GM23338 (cell line): ENCODE measurements around the gene OFD1. TPM values are rescaled to one million over a fixed set of nuclear protein-coding genes. Genes with fewer than 3 reads are reported as not detected.

Source experiments
- ATAC-seq: fragments of 200-7000 bp; cut with Tn5 transposase; 3 replicates; pipeline ENCODE4 v1.9.1; 2020
- DNase-seq: peaks from one replicate; pipeline ENCODE4 v3.0.0-alpha.2; 2015; ENCODE audit warnings: low spot score
- H2AFZ ChIP-seq: fragments of 200-600 bp; sonication (generic); 2 replicates; pipeline ENCODE4 v1.8.0; 2016; ENCODE audit warnings: antibody characterized with exemption, mild to moderate bottlenecking, moderate library complexity
- H3F3A ChIP-seq: fragments of 200-600 bp; sonication (generic); replicated peaks from 2 replicates; pipeline ENCODE4 v1.8.0; 2017; ENCODE audit warnings: antibody characterized with exemption, mixed run types, low read depth
- H3K27ac ChIP-seq: fragments of 200-600 bp; sonication (generic); 2 replicates; pipeline ENCODE4 v1.6.1; 2016; ENCODE audit warnings: low read depth
- H3K27me3 ChIP-seq: fragments of 200-600 bp; sonication (generic); 2 replicates; pipeline ENCODE4 v1.8.0; 2016; ENCODE audit warnings: mild to moderate bottlenecking, mixed run types, moderate library complexity; ENCODE audit not compliant: insufficient read depth
- H3K36me3 ChIP-seq: fragments of 200-600 bp; sonication (generic); 2 replicates; pipeline ENCODE4 v1.8.0; 2016; ENCODE audit warnings: mild to moderate bottlenecking; ENCODE audit not compliant: insufficient read depth
- H3K4me1 ChIP-seq: fragments of 200-600 bp; sonication (generic); 2 replicates; pipeline ENCODE4 v1.8.0; 2016; ENCODE audit warnings: mild to moderate bottlenecking, moderate library complexity; ENCODE audit not compliant: insufficient read depth
- H3K4me2 ChIP-seq: fragments of 200-600 bp; sonication (generic); 2 replicates; pipeline ENCODE4 v1.7.1; 2017; ENCODE audit warnings: mixed run types
- H3K4me3 ChIP-seq: fragments of 200-600 bp; sonication (generic); 2 replicates; pipeline ENCODE4 v1.6.1; 2016; ENCODE audit warnings: mixed run types
- H3K79me2 ChIP-seq: fragments of 200-600 bp; sonication (generic); replicated peaks from 2 replicates; pipeline ENCODE4 v1.8.0; 2017; ENCODE audit warnings: mild to moderate bottlenecking; ENCODE audit not compliant: insufficient read depth
- H3K9me2 ChIP-seq: fragments of 200-600 bp; sonication (generic); 2 replicates; pipeline ENCODE4 v1.8.0; 2017; ENCODE audit not compliant: insufficient read depth
- H4K20me1 ChIP-seq: fragments of 200-600 bp; sonication (generic); replicated peaks from 2 replicates; pipeline ENCODE4 v1.8.0; 2017; ENCODE audit warnings: mild to moderate bottlenecking; ENCODE audit not compliant: insufficient read depth
- H3K27ac Mint-ChIP-seq: 2 replicates; pipeline ENCODE4 v1.8.0; 2020; ENCODE audit warnings: inconsistent platforms, mild to moderate bottlenecking, moderate library complexity, mixed read lengths
- H3K27me3 Mint-ChIP-seq: 3 replicates; pipeline ENCODE4 v1.8.0; 2022; ENCODE audit warnings: low read depth, mild to moderate bottlenecking, moderate library complexity, mixed read lengths, inconsistent platforms; ENCODE audit not compliant: insufficient read depth, poor library complexity
- H3K36me3 Mint-ChIP-seq: 3 replicates; pipeline ENCODE4 v1.8.0; 2021; ENCODE audit warnings: low read depth, mild to moderate bottlenecking, inconsistent platforms, moderate library complexity, mixed read lengths
- H3K4me1 Mint-ChIP-seq: 3 replicates; pipeline ENCODE4 v1.8.0; 2020; ENCODE audit warnings: mild to moderate bottlenecking, inconsistent platforms, mixed read lengths
- H3K4me3 Mint-ChIP-seq: 3 replicates; pipeline ENCODE4 v1.8.0; 2021; ENCODE audit warnings: moderate library complexity, mild to moderate bottlenecking, inconsistent platforms, mixed read lengths
- H3K9me3 Mint-ChIP-seq: 3 replicates; pipeline ENCODE4 v1.8.0; 2020; ENCODE audit warnings: moderate library complexity, mild to moderate bottlenecking, inconsistent platforms, mixed read lengths
- CREB1 ChIP-seq: fragments of 250-450 bp; sonication (Bioruptor Pico); IDR thresholded peaks from 2 replicates; pipeline ENCODE4 v1.5.0; 2020; ENCODE audit warnings: low read depth, mild to moderate bottlenecking, moderate library complexity
- CTCF ChIP-seq, 2 experiments: fragments of 200-600 bp in 1 of 2; sonication (generic) in 1 of 2; conservative IDR thresholded peaks; 2 replicates each; pipeline versions ENCODE4 v1.5.1 to v1.6.1; 2016 to 2017; ENCODE audit warnings: antibody characterized with exemption in 2 of 2, low read depth in 2 of 2, mild to moderate bottlenecking in 2 of 2, moderate library complexity in 1 of 2
- EZH2 ChIP-seq: fragments of 200-600 bp; sonication (generic); IDR thresholded peaks from one replicate; pipeline ENCODE4 v1.8.0; 2017; ENCODE audit warnings: antibody characterized with exemption, mild to moderate bottlenecking, low read depth; ENCODE audit not compliant: unreplicated experiment
- EZH2phosphoT487 ChIP-seq: fragments of 200-600 bp; sonication (generic); IDR thresholded peaks from one replicate; pipeline ENCODE4 v1.8.1; 2018; ENCODE audit warnings: antibody characterized with exemption; ENCODE audit not compliant: unreplicated experiment
- JUNB ChIP-seq: IDR thresholded peaks from one replicate; pipeline ENCODE4 v1.6.1; 2016; ENCODE audit warnings: antibody characterized with exemption; ENCODE audit not compliant: unreplicated experiment
- NANOG ChIP-seq: IDR thresholded peaks from 2 replicates; pipeline ENCODE4 v1.6.1; 2016; ENCODE audit warnings: antibody characterized with exemption, borderline replicate concordance
- POLR2AphosphoS5 ChIP-seq: IDR thresholded peaks from 2 replicates; pipeline ENCODE4 v1.6.1; 2016; ENCODE audit warnings: antibody characterized with exemption, low read depth
- REST ChIP-seq: IDR thresholded peaks from one replicate; pipeline ENCODE4 v1.6.1; 2018; ENCODE audit warnings: antibody characterized with exemption; ENCODE audit not compliant: unreplicated experiment
- ZNF331 ChIP-seq: fragments of 250-450 bp; sonication (Bioruptor Pico); IDR thresholded peaks from 2 replicates; pipeline ENCODE4 v1.5.0; 2020; ENCODE audit warnings: low read depth, mild to moderate bottlenecking, moderate library complexity
- polyA plus RNA-seq: library from polyadenylated mRNA; unstranded; fragments of >200 nt; fragmentation: Nextera tagmentation; extraction: Ambion mirVana; gene quantifications from 2 replicates; pipeline ENCODE4 v1.2.1, GENCODE V29; 2016
- total RNA-seq: library from RNA; depleted of rRNA; stranded (reverse); fragments of >200 nt; shearing (Covaris generic); gene quantifications from 2 replicates; pipeline ENCODE4 v1.2.3, GENCODE V29; 2014
- TF ChIP-seq, protein P1 (sequence below): IDR thresholded peaks from 2 replicates; pipeline ENCODE4 v1.6.1; 2016; ENCODE audit warnings: antibody characterized with exemption

The OFD1 gene
- total and polyA plus RNA-seq, 2 experiments from 2014 or later, result 21.2 to 55.0 TPM

GRCh38 chrX:13694359-13694758, 40.2 kb upstream of the OFD1 start (continued):
- TF ChIP-seq CTCF (conservative IDR thresholded peaks at IDR 0.05; ENCODE audit: low read depth in 2 of 2), result no peak
- TF ChIP-seq JUNB, result no peak
- no peak for TF ChIP-seq CREB1 (CRISPR knock-in tag)
- no peak for TF ChIP-seq REST
- TF ChIP-seq EZH2phosphoT487, result no peak
- TF ChIP-seq, protein P1, sequence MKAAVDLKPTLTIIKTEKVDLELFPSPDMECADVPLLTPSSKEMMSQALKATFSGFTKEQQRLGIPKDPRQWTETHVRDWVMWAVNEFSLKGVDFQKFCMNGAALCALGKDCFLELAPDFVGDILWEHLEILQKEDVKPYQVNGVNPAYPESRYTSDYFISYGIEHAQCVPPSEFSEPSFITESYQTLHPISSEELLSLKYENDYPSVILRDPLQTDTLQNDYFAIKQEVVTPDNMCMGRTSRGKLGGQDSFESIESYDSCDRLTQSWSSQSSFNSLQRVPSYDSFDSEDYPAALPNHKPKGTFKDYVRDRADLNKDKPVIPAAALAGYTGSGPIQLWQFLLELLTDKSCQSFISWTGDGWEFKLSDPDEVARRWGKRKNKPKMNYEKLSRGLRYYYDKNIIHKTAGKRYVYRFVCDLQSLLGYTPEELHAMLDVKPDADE, result no peak
- no peak for TF ChIP-seq POLR2AphosphoS5

DNA sequence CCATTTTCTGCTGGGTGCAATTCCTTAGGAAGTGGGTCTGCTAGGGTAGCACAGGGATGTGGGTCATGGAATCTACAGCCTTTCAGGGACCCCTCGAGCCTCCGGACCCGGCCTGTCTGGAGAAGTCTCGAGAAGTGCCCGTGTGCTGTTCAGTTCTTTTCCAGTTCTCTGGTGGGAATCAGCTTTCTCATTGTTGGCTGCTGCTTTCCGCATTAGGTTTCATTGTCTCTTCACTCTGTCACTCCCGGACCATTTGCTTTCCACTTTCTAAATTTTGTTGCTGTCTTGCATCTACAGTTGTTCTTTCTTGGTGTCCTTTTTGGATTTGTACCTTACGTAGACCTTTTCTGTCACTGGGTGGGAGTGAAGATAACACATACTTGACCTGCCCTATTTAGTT, 39.6 kb upstream of the OFD1 start:
- no peaks in the 10 kb centered on the region for H3K27me3 ChIP-seq
- Mint-ChIP-seq H3K4me3 (no peak overlapping the region; the same call in 2 of the 3 replicates), H3K27ac (peak overlapping the region; percentile 66), H3K9me3 (no peaks in the 10 kb centered on the region), H3K36me3 (no peaks in the 10 kb centered on the region; the same call in 1 of the 3 replicates), H3K4me1 (peaks cover 55% of the 10 kb centered on the region), H3K27me3 (peaks cover 8% of the 10 kb centered on the region)
- H4K20me1 ChIP-seq, result peaks cover 18% of the 10 kb centered on the region
- no peaks in the 10 kb centered on the region for H3K36me3 ChIP-seq
- DNase-seq (no peak), ATAC-seq (no peak)
- no peak overlapping the region for H3K4me3 ChIP-seq
- no peak overlapping the region for H2AFZ ChIP-seq
- H3F3A ChIP-seq, result no peaks in the 10 kb centered on the region
- no peak overlapping the region for H3K4me2 ChIP-seq
- peaks cover 33% of the 10 kb centered on the region for H3K4me1 ChIP-seq
- H3K9me2 ChIP-seq, result no peaks in the 10 kb centered on the region
- peaks cover 100% of the 10 kb centered on the region for H3K79me2 ChIP-seq
- H3K27ac ChIP-seq, result no peak overlapping the region
- no peak for TF ChIP-seq JUNB
- no peak for TF ChIP-seq EZH2
- TF ChIP-seq REST, result no peak
- no peak for TF ChIP-seq CTCF (conservative IDR thresholded peaks at IDR 0.05; ENCODE audit: low read depth in 2 of 2)
- TF ChIP-seq NANOG, result no peak
- TF ChIP-seq POLR2AphosphoS5, result no peak
- no peak for TF ChIP-seq ZNF331
